GM21526 (cell line): ENCODE results near the gene GBA2.
A peak's percentile ranks its signal among the peaks of the same experiment; 100 is the strongest.

ENCODE experiments used
- ATAC-seq: cut with Tn5 transposase; IDR thresholded peaks from one replicate; pipeline ENCODE4 v1.9.1; 2021; ENCODE audit warnings: moderate library complexity; ENCODE audit not compliant: unreplicated experiment, low FRiP score

Gene GBA2

GRCh38 chr9:35697486-35697885 lies 51.5 kb downstream of the GBA2 start:
- no peak for ATAC-seq

DNA sequence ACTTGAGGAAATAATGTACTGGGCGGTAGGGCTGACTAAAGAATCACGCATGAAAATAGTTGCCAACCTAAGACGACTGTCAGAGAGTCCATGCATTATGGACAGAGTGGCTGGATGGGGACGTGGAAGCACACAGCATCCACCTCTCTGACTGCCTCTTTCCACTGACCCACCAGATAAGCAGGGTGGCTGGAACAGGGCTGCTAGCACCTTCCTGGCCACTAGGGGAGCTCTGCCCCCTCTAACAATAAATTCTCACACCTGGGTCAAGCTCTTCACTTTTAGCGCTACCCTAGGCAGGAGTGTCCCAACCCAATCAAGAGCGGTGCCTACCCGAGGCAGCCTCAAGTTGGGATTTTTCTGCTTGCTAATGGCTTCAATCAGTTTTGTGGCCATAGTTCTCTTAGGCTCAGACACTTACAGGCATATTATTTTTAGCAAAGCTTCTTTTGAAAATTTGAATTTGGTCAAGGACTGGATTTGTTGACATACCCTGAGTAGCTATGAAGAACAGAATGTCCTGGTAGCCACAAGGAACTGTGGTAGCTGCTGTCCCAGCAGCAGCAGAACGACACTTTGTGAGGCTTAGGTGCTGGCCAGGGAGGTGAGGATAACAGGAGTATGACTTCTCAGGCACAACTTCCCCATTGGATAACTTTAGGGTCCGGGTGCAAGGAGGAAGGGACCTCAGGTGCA lies 52.4 kb downstream of the GBA2 start:
- ATAC-seq, result peak; percentile 73

GRCh38 chr9:35695943-35696401 lies 53.1 kb downstream of the GBA2 start:
- no peak for ATAC-seq

GRCh38 chr9:35691757-35692301 lies 57.2 kb downstream of the GBA2 start:
- no peak for ATAC-seq

- ATAC-seq, result no peak
Observed at GRCh38 chr9:35691334-35691650, 57.7 kb downstream of the GBA2 start.

DNA sequence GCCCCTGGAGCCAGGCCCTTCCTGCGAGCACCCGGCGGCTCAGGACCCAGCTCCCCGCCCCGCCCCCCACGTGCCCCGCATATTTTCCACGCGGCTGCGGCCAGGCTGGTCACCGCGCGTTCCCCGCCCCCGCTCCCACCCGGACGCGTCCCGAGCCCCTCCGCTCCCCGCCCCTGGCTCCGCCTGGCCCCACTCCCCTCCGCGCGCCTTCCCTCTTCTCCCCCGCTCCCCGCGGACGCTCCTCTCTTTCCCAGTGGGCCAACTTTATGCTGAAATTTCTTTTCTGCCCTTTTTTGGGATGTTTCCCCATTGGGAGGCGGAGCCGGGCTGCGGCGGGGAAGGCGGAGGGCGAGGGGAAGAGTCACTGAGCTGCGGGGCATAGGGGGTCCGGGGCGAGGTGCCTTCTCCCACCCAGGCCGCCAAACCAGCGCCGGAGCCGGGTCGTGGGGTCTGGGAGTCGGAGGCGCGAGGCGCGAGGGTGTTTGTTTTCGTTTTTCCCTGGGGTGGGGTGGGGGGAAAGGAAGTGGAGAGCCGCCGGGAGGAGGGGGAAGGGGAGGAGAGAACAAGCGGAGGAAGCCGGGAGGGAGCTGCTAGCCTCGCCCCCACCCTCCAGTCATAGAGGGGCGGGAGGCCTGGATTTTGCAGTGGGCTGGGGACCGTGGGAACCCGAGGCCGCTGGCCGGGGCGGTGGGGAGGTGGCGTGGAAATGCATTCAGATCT lies 58.3 kb downstream of the GBA2 start:
- no peak for ATAC-seq

DNA sequence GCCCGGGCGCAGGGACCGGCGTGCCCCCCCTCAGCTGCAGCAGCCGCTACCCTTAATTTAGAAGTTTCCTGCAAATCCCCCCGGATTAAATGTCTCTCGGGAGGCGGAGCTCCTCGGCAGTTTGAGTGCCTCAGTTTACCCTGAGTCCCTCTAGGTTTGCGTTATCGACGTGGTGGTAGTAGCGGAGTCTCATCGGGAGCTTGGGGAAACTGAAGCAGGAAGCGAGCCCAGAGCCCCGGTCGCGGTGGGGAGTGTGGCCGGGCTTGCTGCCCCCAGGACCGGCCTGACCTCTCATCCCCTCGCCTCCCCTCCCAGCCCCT lies 58.8 kb downstream of the GBA2 start:
- no peak for ATAC-seq

- ATAC-seq, result no peak
Observed at GRCh38 chr9:35689542-35690293, 59.3 kb downstream of the GBA2 start, which contains the start of gene TPM2. Gene TPM2 (minus strand): TSS chr9:35689925. CDS start chr9:35689817, 108 bp downstream.

DNA sequence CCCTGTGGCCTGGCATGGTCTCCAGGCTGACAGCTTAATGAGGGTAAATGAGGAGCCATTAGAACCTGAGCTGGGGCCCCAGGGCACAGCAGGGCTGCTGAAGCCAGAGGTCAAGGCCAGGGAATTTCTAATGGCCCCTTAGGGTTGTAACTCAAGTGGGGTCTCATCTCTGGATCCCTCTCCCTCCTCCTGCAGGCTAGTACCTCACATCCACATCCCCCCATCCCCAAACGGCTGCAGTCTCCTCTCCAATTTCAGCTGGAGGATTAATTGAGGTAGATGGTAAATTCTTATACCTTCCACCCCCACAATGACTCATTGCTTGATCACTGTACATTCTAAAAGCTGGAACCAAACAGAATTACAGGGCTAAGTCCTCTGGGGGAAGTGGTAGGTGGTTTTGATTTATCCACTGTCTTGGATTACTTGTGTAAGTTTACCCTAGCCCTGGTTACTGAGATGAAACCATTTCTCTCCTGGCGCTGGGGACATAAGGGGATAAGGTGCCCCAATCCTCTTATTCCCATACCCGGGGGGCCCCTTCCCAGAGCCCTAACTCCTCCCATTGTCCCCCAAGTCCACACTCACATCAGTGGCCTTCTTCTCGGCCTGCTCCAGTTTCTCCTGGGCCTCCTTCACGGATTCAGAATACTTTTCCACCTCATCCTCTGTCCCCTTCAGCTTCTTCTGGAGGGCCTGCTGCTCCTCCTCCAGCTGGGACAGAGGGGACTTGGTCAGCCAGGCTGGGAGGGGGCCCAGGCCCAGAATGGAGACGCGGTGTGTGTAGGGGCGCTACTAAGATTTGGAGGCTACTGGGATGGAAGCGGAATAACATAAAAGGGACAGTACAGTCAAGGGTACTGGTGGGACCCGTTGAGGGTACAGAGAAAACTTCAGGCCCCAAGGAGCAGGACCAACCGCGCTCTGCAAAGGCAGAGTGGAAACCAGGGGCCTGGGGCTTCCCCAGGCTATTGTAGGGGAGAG lies 60.2 kb downstream of the GBA2 start:
- no peak for ATAC-seq

DNA sequence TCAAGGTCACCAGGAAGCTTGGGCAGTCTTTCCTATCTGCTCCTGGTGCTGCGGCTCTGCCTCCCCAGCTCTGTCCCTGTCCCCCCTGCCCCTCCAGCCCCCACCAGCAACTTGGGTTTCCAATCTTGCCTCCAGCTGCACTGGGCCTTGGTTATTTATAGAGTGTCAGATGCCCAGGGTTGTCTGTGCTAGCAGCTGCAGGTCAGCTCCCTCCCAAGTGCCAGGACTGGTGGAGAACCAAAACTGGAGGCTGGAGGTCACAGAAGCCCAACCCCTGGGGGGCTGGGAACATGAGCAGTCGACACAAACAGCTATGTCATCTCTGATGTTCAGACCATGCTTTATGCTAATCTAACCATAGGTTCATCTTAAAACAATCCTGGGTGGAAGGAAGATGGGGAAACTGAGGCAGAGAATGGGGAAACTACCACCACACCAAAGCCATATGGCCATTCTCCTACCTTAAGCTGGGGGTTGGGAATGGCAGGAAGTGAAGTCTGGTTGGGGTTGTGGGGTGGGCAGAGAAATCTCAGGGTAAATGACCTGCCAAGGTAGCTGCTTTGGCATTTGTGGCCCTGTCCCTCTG lies 61.0 kb downstream of the GBA2 start:
- ATAC-seq, result no peak

DNA sequence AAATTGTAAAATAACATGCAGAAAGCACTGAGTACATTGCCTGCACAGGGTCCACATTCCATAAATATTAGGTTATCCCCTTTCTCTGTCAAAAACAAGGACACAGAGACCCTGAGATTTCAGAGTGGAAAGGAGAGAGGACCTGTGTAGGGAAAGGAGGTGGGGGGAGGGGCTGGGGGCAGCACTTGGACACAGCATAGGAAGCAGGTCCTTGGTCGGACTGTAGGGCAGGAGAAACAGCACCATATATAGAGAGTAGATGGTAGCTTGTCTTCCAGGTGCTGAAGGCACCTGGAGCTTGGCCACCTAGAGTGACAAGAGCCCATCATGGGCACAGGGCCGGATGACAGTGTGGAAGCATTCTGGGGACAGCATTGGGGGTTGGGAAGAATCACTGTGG lies 61.7 kb downstream of the GBA2 start:
- ATAC-seq, result no peak
